ENCODE data around the gene ADAD2. TPM values are rescaled to one million over a fixed set of nuclear protein-coding genes. Genes with fewer than 3 reads are reported as not detected.

The ADAD2 gene
- total RNA-seq, 2 donors from 2014 or later: not detected

- Mint-ChIP-seq H3K27me3 (no peaks in the 10 kb centered on the region), H3K4me1 (peaks cover 19% of the 10 kb centered on the region), H3K4me3 (no peak overlapping the region), H3K9me3 (no peaks in the 10 kb centered on the region), H3K27ac (no peak overlapping the region), H3K36me3 (ENCODE audit: low read depth) (peaks cover 44% of the 10 kb centered on the region)
- no peak for ATAC-seq (replicated peaks)
Observed at GRCh38 chr16:84182104-84182503, 8.9 kb upstream of the ADAD2 start.

- peak overlapping the region; percentile 43 for H3K27ac Mint-ChIP-seq
- H3K9me3 Mint-ChIP-seq: no peaks in the 10 kb centered on the region
- H3K4me1 Mint-ChIP-seq: peaks cover 14% of the 10 kb centered on the region
- no peak overlapping the region for H3K4me3 Mint-ChIP-seq
- H3K27me3 Mint-ChIP-seq: no peaks in the 10 kb centered on the region
- H3K36me3 Mint-ChIP-seq (ENCODE audit: low read depth): peaks cover 41% of the 10 kb centered on the region
- no peak for ATAC-seq (replicated peaks)
Observed at GRCh38 chr16:84182680-84183571, 8.0 kb upstream of the ADAD2 start.

GRCh38 chr16:84183572-84183875 is 7.4 kb upstream of the ADAD2 start:
- H3K4me3 Mint-ChIP-seq: no peak overlapping the region
- no peaks in the 10 kb centered on the region for H3K9me3 Mint-ChIP-seq
- peaks cover 36% of the 10 kb centered on the region for H3K36me3 Mint-ChIP-seq (ENCODE audit: low read depth)
- ATAC-seq (replicated peaks): no peak
- no peaks in the 10 kb centered on the region for H3K27me3 Mint-ChIP-seq
- H3K27ac Mint-ChIP-seq: peak overlapping the region; percentile 43
- peaks cover 12% of the 10 kb centered on the region for H3K4me1 Mint-ChIP-seq

GRCh38 chr16:84183911-84184591 is 6.9 kb upstream of the ADAD2 start:
- Mint-ChIP-seq H3K4me1 (peaks cover 12% of the 10 kb centered on the region), H3K4me3 (peak overlapping the region; percentile 93), H3K36me3 (ENCODE audit: low read depth) (peaks cover 31% of the 10 kb centered on the region), H3K27me3 (no peaks in the 10 kb centered on the region), H3K27ac (no peak overlapping the region), H3K9me3 (no peaks in the 10 kb centered on the region)
- no peak for ATAC-seq (replicated peaks)

- peaks cover 12% of the 10 kb centered on the region for H3K4me1 Mint-ChIP-seq
- H3K27ac Mint-ChIP-seq: peak overlapping the region; percentile 46
- no peaks in the 10 kb centered on the region for H3K27me3 Mint-ChIP-seq
- no peaks in the 10 kb centered on the region for H3K9me3 Mint-ChIP-seq
- H3K4me3 Mint-ChIP-seq: peak overlapping the region; percentile 93
- peaks cover 31% of the 10 kb centered on the region for H3K36me3 Mint-ChIP-seq (ENCODE audit: low read depth)
- ATAC-seq (replicated peaks): no peak
Observed at GRCh38 chr16:84184775-84185174, 6.2 kb upstream of the ADAD2 start.

- H3K9me3 Mint-ChIP-seq: no peaks in the 10 kb centered on the region
- H3K4me3 Mint-ChIP-seq: peak within 1 kb of the TSS; percentile 93
- peak within 1 kb of the TSS; percentile 97 for H3K27ac Mint-ChIP-seq
- no peaks in the 10 kb centered on the region for H3K27me3 Mint-ChIP-seq
- ATAC-seq (replicated peaks): peak; percentile 99
- H3K36me3 Mint-ChIP-seq (ENCODE audit: low read depth): peaks cover 26% of the 10 kb centered on the region
- H3K4me1 Mint-ChIP-seq: peaks cover 12% of the 10 kb centered on the region
Observed at GRCh38 chr16:84186685-84187437, 4.1 kb upstream of the ADAD2 start, which contains the start of gene TAF1C. Gene TAF1C, minus strand, starts transcription at chr16:84187057. Its CDS starts 2,069 bp downstream, at chr16:84184988.

- H3K27me3 Mint-ChIP-seq: no peaks in the 10 kb centered on the region
- H3K4me3 Mint-ChIP-seq: no peak overlapping the region
- no peaks in the 10 kb centered on the region for H3K9me3 Mint-ChIP-seq
- no peak for ATAC-seq (replicated peaks)
- H3K4me1 Mint-ChIP-seq: peaks cover 8% of the 10 kb centered on the region
- H3K27ac Mint-ChIP-seq: no peak overlapping the region
- H3K36me3 Mint-ChIP-seq (ENCODE audit: low read depth): no peaks in the 10 kb centered on the region
Observed at GRCh38 chr16:84191466-84191865, 509 bp downstream of the ADAD2 start.

GRCh38 chr16:84193480-84193879 is 2.5 kb downstream of the ADAD2 start:
- peak overlapping the region; percentile 65 for H3K27ac Mint-ChIP-seq

GRCh38 chr16:84194018-84194417 is 3.1 kb downstream of the ADAD2 start:
- ATAC-seq (replicated peaks): no peak
- H3K27ac Mint-ChIP-seq: peak overlapping the region; percentile 65
- no peaks in the 10 kb centered on the region for H3K27me3 Mint-ChIP-seq
- H3K36me3 Mint-ChIP-seq (ENCODE audit: low read depth): no peaks in the 10 kb centered on the region
- H3K9me3 Mint-ChIP-seq: no peaks in the 10 kb centered on the region
- peaks cover 8% of the 10 kb centered on the region for H3K4me1 Mint-ChIP-seq
- H3K4me3 Mint-ChIP-seq: peak overlapping the region; percentile 39

More at GRCh38 chr16:84193480-84193879, 2.5 kb downstream of the ADAD2 start:
- ATAC-seq (replicated peaks): peak; percentile 33
- Mint-ChIP-seq H3K36me3 (ENCODE audit: low read depth) (no peaks in the 10 kb centered on the region), H3K4me1 (peaks cover 8% of the 10 kb centered on the region), H3K27me3 (no peaks in the 10 kb centered on the region), H3K9me3 (no peaks in the 10 kb centered on the region), H3K4me3 (peak overlapping the region; percentile 39)

GRCh38 chr16:84194470-84195200 is 3.7 kb downstream of the ADAD2 start:
- Mint-ChIP-seq H3K36me3 (ENCODE audit: low read depth) (no peaks in the 10 kb centered on the region), H3K4me1 (peaks cover 8% of the 10 kb centered on the region), H3K9me3 (no peaks in the 10 kb centered on the region), H3K27ac (peak overlapping the region; percentile 65), H3K27me3 (no peaks in the 10 kb centered on the region), H3K4me3 (peak overlapping the region; percentile 39)
- ATAC-seq (replicated peaks): peak; percentile 41

- H3K27me3 Mint-ChIP-seq: no peaks in the 10 kb centered on the region
- H3K36me3 Mint-ChIP-seq (ENCODE audit: low read depth): no peaks in the 10 kb centered on the region
- H3K27ac Mint-ChIP-seq: no peak overlapping the region
- ATAC-seq (replicated peaks): no peak
- no peak overlapping the region for H3K4me3 Mint-ChIP-seq
- peaks cover 8% of the 10 kb centered on the region for H3K4me1 Mint-ChIP-seq
- H3K9me3 Mint-ChIP-seq: no peaks in the 10 kb centered on the region
Observed at GRCh38 chr16:84195201-84196093, 4.5 kb downstream of the ADAD2 start.

- H3K4me1 Mint-ChIP-seq: peaks cover 8% of the 10 kb centered on the region
- ATAC-seq (replicated peaks): no peak
- H3K36me3 Mint-ChIP-seq (ENCODE audit: low read depth): no peaks in the 10 kb centered on the region
- H3K27ac Mint-ChIP-seq: no peak overlapping the region
- H3K9me3 Mint-ChIP-seq: no peaks in the 10 kb centered on the region
- no peaks in the 10 kb centered on the region for H3K27me3 Mint-ChIP-seq
- H3K4me3 Mint-ChIP-seq: no peak overlapping the region
Observed at GRCh38 chr16:84196101-84196500, 5.1 kb downstream of the ADAD2 start.

- Mint-ChIP-seq H3K9me3 (no peaks in the 10 kb centered on the region), H3K4me3 (no peak overlapping the region), H3K36me3 (ENCODE audit: low read depth) (no peaks in the 10 kb centered on the region), H3K27ac (no peak overlapping the region), H3K27me3 (no peaks in the 10 kb centered on the region), H3K4me1 (peaks cover 8% of the 10 kb centered on the region)
- ATAC-seq (replicated peaks): no peak
Observed at GRCh38 chr16:84196727-84197394, 5.9 kb downstream of the ADAD2 start.

All from activated T-helper 17 cell treated with anti-CD3 and anti-CD28 coated beads, Interleukin-2, amount 50 U/mL, for 72 hours (primary cell).